Activated CD4-positive, CD25-positive, alpha-beta regulatory T cell treated with anti-CD3 and anti-CD28 coated beads, Interleukin-2, amount 50 U/mL, for 16 hours (primary cell): ENCODE data around the gene ENPP1.
"Not testable (repeated sequence)": the region's sequence is repeated elsewhere in the genome, so short reads cannot be mapped to it uniquely, and the experiment has no call there.

ENCODE experiments used
- DNase-seq: peaks from one replicate; pipeline ENCODE4 v3.0.0-alpha.2; 2020; ENCODE audit warnings: low read depth, low spot score

ENPP1 gene

GRCh38 chr6:131828951-131829350 is 21.1 kb downstream of the ENPP1 start:
- DNase-seq: no peak

DNA sequence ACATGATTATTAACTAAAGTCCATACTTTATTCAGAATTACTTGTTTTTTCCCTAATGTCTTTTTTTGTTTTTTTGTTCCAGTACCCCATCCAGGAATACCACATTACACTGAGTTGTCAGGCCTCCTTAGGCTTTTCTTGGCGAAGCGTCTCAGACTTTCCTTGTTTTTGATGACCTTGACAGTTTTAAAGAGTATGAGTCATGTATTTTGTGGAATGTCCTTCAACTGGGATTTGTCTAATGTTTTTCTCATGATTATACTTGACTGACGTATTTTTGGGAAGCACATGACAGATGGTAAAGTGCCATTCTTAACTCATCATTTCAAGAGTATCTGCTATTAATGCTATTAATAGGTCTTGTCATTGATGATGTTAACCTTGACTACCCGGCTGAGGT is 23.6 kb downstream of the ENPP1 start:
- no peak for DNase-seq

- no peak for DNase-seq
Measured at GRCh38 chr6:131831886-131832285, 24.1 kb downstream of the ENPP1 start.

DNA sequence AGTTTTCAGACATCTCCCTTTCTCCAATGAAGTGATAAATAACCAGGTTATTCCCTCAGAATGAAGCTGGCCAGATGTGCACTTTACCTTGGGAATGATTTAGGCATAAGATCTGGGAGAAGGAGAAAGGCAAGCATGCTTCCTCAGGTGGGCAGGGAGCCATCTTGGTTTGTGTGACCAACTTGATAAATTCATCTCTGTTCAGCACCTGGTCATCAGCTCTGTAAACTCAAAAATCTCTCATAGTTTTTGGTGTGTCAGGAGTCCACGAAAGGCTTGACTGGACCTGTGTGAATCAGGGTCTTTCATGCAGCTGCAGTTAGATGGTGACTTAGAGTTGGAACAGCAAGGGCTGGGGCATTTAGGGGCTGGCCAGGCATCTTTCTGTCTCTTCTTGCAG is 24.5 kb downstream of the ENPP1 start:
- no peak for DNase-seq

GRCh38 chr6:131838051-131838450 is 30.2 kb downstream of the ENPP1 start:
- DNase-seq: no peak

DNA sequence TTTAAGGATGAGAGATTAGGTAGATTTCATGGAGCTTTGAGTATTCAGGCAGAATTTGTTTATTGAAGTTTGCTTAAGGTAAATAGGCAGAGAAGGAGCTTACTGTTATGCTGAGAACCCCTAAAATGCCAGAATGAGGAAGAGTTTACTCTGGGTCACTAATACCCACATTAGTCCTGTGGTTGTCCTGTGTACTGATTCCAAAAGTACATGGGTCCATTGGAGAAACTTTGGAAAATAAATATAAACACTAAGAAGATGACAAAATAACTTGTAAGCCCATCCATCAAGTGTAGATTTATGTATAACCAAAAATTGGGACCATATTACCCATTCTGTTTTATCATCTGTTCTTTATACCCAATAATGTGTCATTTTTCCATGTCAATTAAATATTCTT is 31.6 kb downstream of the ENPP1 start:
- DNase-seq: no peak

DNA sequence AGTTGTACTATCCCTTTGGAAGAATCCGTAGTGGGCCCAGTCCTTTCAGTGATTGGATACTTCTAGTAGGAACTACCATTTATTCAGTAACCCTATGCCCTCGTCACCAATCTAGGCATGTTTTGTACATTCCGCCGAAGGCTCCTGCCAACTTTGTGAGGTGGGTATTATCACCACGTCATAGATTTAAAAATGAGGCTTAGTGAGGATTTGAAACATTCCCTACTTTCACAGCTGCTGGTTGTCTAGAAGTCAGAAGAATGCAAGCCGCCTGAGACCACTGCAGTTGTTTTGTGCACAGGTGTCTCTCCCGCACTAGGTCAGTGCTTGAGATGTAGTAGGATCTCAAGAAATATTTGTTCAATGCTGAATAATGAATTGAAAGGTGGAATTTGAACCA is 32.6 kb downstream of the ENPP1 start:
- no peak for DNase-seq

DNA sequence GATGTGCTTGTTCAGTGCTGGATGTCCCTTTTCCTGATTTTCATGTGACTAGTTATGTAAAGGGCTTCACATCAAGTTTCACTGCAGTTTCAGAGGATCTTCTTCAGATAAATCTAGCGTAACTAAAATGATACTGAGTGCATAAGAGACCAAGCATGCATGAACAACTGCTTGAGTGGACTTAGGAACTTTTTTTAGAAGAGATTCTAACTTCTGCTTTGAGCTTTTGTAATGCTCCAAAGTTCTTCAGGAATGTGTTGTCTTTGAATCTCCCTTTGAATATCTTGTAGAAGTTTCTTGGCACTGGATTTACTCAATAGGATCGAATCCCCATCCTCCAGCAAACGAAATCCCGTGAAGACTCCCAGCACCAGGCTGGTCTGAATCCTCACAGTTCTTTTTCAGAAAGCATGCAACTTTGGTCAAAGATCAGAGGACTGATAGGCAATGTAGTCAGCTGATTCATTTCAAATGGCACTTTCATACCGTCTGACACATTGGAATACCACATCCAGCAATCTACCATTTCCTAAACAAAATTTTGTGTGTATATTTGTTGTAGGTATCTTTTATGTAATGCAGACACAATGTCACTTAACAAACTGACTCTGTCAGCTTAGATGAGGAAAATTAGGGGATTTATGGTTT is 33.2 kb downstream of the ENPP1 start:
- DNase-seq: no peak

DNA sequence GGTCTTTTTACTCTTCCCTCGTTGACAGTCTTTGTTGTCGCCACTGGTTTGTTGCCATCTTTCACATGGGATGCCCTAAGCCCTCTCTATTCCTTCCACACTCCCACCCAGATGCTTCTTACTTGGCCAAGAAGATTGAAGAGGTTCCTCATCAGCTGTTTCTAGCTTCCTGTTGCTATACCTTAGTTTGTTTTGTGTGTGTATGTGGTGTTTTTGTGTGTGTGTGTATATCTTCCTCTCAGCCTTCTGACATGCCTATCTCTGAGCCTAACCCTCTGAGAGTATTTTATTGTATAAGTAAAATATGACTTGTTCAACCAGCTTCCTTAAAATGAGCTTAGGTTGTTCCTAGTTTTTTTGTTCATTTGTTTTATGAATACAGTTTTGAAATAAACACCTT is 35.9 kb downstream of the ENPP1 start:
- no peak for DNase-seq

- DNase-seq: no peak
Measured at GRCh38 chr6:131844243-131844841, 36.5 kb downstream of the ENPP1 start.

GRCh38 chr6:131846023-131846663 is 38.3 kb downstream of the ENPP1 start:
- DNase-seq: no peak

DNA sequence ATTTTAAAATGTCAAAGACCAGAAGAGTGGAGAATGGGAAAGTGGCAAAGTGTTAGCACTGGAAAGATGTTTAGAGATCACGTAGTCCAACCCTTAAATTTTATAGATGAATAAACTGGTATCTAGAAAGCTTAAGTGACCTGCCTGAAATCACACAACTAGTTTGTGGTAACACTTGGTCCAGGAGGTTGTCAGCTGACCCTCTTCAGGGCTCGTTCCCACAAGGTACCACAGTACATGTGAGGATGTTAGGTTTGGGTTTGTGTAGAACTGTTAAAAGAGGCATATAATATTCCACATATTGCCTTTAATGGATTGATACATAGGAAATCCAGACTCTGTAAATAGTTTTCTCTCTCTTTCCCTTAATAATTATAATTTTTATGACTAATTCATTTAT is 39.1 kb downstream of the ENPP1 start:
- no peak for DNase-seq

DNA sequence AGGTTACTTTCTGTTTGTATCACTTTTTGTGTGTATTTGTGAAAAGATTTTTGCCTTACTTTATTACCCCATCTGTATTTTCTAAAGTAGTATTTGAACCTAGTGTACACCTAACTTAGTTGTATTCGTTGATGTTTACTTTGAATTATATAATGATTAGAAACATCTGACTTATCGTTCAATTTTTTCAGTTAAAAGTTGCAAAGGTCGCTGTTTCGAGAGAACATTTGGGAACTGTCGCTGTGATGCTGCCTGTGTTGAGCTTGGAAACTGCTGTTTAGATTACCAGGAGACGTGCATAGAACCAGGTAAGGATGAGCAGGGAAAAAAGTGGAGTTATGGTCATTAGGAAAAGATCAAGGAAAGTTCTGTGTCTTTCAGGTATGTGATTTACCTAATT is 42.0 kb downstream of the ENPP1 start:
- DNase-seq: no peak

GRCh38 chr6:131851049-131851769 is 43.4 kb downstream of the ENPP1 start:
- DNase-seq: no peak

DNA sequence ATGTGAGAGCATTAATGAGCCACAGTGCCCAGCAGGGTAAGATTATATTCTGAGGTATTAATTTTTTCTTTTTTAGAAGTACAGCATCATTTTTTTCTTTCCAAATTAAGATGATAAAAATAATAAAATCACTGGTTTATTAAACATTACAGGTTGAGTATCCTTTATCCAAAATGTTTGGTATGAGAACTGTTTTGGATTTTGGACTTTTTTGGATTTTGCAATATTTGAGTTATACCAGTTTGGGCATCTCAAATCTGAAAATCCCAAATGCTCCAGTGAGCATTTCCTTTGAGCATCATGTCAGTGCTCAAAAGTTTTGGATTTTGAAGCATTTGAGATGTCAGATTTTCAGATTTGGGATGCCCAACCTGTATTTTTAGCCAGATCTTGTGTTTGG is 44.4 kb downstream of the ENPP1 start:
- DNase-seq: no peak

GRCh38 chr6:131854803-131855202 is 47.0 kb downstream of the ENPP1 start:
- no peak for DNase-seq

DNA sequence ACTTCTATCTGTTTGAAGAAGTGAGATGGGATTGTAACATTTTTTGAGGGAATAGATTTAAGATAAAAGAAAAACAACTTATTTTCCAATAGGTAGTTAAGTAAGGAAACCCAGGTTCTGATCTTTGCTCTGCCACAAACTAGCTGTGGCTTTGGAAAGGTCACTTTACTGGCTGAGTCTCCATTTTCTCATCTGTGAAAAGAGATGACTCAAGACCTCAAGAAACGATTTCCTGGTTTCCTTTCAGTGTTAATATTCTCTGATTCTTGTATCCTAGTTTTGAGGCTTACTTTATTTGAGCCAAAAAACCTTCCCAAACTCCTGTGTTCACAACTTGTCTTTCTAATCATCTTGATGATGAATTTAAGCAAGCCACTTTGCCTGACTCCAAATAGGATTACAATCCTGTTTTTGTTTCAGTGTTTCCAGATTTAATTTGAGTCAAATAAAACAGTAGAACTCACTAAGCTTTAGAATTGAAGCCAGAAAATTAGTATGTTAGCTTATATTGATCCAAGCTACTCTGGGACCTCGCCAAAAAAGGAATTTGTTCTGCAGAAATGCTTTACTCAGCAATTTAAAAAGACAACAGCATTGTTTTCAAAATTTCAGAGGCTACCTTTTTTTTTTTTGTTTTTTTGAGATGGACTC is 51.1 kb downstream of the ENPP1 start:
- no peak for DNase-seq

- DNase-seq: not testable (repeated sequence)
Measured at GRCh38 chr6:131859658-131860057, 51.8 kb downstream of the ENPP1 start.

- DNase-seq: no peak
Measured at GRCh38 chr6:131861381-131861780, 53.6 kb downstream of the ENPP1 start.

- no peak for DNase-seq
Measured at GRCh38 chr6:131862476-131862875, 54.7 kb downstream of the ENPP1 start.

- no peak for DNase-seq
Measured at GRCh38 chr6:131867744-131868143, 59.9 kb downstream of the ENPP1 start.

GRCh38 chr6:131868836-131869235 is 61.0 kb downstream of the ENPP1 start:
- no peak for DNase-seq
